ENCODE results near the gene SKI.

DNA sequence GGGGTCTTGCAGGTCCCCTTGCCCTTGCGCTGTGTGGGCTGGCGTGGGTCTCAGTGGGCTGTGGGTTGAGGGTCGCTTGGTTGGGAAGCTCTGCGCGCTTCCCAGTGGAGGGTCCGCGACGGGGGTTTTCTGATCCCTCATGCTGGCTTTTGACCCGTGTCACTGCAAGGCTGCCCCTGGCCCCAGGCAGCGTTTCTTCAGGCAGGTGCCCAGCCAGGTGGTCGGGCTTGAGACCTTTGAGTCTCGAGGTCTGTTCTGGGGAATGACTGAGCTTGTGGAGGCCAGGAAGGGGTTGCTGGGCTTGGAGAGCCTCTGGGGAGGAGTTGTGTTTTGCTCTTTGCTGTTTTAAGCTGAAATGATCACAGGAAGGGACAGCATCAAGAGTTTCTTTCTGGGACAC lies 5.3 kb downstream of the SKI start:
- TF ChIP-seq SUZ12 (IDR thresholded peaks at IDR 0.05; ENCODE audit: extremely low read depth, insufficient read depth, insufficient read length) (no peak), YY1 (IDR thresholded peaks at IDR 0.05; ENCODE audit: insufficient read depth, insufficient read length) (no peak)
